ENCODE measurements around the gene LGR5. TPM values are rescaled to one million over a fixed set of nuclear protein-coding genes. Genes with fewer than 3 reads are reported as not detected.

Gene LGR5, protein sequence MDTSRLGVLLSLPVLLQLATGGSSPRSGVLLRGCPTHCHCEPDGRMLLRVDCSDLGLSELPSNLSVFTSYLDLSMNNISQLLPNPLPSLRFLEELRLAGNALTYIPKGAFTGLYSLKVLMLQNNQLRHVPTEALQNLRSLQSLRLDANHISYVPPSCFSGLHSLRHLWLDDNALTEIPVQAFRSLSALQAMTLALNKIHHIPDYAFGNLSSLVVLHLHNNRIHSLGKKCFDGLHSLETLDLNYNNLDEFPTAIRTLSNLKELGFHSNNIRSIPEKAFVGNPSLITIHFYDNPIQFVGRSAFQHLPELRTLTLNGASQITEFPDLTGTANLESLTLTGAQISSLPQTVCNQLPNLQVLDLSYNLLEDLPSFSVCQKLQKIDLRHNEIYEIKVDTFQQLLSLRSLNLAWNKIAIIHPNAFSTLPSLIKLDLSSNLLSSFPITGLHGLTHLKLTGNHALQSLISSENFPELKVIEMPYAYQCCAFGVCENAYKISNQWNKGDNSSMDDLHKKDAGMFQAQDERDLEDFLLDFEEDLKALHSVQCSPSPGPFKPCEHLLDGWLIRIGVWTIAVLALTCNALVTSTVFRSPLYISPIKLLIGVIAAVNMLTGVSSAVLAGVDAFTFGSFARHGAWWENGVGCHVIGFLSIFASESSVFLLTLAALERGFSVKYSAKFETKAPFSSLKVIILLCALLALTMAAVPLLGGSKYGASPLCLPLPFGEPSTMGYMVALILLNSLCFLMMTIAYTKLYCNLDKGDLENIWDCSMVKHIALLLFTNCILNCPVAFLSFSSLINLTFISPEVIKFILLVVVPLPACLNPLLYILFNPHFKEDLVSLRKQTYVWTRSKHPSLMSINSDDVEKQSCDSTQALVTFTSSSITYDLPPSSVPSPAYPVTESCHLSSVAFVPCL
- total RNA-seq (2021) (0.09 to 0.55 TPM (median 0.17 TPM) in 3 replicates), Bru-seq, nascent RNA (percentile 15 among the genes with signal in this experiment)
- long read RNA-seq, experiment 1 = 0 reads
- long read RNA-seq, experiment 2 = 0 reads
- long read RNA-seq, experiment 3 = 0 reads

DNA sequence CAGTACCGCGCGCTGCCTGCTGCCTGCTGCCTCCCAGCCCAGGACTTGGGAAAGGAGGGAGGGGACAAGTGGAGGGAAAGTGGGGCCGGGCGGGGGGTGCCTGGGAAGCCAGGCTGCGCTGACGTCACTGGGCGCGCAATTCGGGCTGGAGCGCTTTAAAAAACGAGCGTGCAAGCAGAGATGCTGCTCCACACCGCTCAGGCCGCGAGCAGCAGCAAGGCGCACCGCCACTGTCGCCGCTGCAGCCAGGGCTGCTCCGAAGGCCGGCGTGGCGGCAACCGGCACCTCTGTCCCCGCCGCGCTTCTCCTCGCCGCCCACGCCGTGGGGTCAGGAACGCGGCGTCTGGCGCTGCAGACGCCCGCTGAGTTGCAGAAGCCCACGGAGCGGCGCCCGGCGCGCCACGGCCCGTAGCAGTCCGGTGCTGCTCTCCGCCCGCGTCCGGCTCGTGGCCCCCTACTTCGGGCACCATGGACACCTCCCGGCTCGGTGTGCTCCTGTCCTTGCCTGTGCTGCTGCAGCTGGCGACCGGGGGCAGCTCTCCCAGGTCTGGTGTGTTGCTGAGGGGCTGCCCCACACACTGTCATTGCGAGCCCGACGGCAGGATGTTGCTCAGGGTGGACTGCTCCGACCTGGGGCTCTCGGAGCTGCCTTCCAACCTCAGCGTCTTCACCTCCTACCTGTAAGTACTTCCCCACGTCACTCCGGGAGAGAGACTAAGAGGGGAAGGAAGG, at the start of gene LGR5:
Gene LGR5, plus strand, starts transcription at position 186 of the 732 bp plus-strand sequence. Its CDS starts 283 bp downstream, at position 469.
- ATAC-seq = peak; percentile 77
- peaks cover 30% of the 10 kb centered on the region for H3K9me3 Mint-ChIP-seq
- peaks cover 26% of the 10 kb centered on the region for H3K4me1 Mint-ChIP-seq
- CTCF ChIA-PET = interaction anchor here (1.2 to 1.5 kb wide), 2 partner anchors 19 to 307 kb away, joined by 3 to 6 read pairs; no protein-coding TSS in a partner anchor
- peaks cover 25% of the 10 kb centered on the region for H3K36me3 Mint-ChIP-seq
- POLR2A ChIA-PET = interaction anchor here (0.8 kb wide), 1 partner anchor 18 kb away, joined by 4 read pairs; no protein-coding TSS in a partner anchor
- H3K27ac Mint-ChIP-seq = no peak within 1 kb of the TSS
- peak; percentile 63 for DNase-seq (ENCODE audit: low spot score)
- peak within 1 kb of the TSS; percentile 76 for H3K4me3 Mint-ChIP-seq
- H3K27me3 Mint-ChIP-seq (ENCODE audit: low read depth) = peaks cover 82% of the 10 kb centered on the region
- TF ChIP-seq ZNF671 (CRISPR knock-in tag; IDR thresholded peaks at IDR 0.05) (no peak), TCF7 (CRISPR knock-in tag; IDR thresholded peaks at IDR 0.05; ENCODE audit: low read depth) (no peak), MYBL2 (CRISPR knock-in tag; IDR thresholded peaks at IDR 0.05) (0 out of 2 replicates have a peak, but pooled peaks have one; percentile 12), FOXP1 (CRISPR knock-in tag; IDR thresholded peaks at IDR 0.05; ENCODE audit: borderline replicate concordance) (peak; percentile 30; the same call in 1 of the 2 replicates), ETV6 (CRISPR knock-in tag; IDR thresholded peaks at IDR 0.05) (no peak), PRRX2 (CRISPR knock-in tag; IDR thresholded peaks at IDR 0.05) (no peak), USF2 (CRISPR knock-in tag; IDR thresholded peaks at IDR 0.05) (no peak), ZBTB21 (CRISPR knock-in tag; IDR thresholded peaks at IDR 0.05; ENCODE audit: borderline replicate concordance) (peak; percentile 38; the same call in 1 of the 2 replicates), SMAD3 (CRISPR knock-in tag; IDR thresholded peaks at IDR 0.05; ENCODE audit: borderline replicate concordance) (no peak), KAT7 (CRISPR knock-in tag; IDR thresholded peaks at IDR 0.05; ENCODE audit: borderline replicate concordance) (0 out of 2 replicates have a peak, but pooled peaks have one; percentile 42), NR1H2 (CRISPR knock-in tag; IDR thresholded peaks at IDR 0.05) (no peak), GABPB1 (CRISPR knock-in tag; IDR thresholded peaks at IDR 0.05) (peak; percentile 23; the same call in 1 of the 2 replicates), EMX1 (CRISPR knock-in tag; IDR thresholded peaks at IDR 0.05) (no peak), GRHL2 (CRISPR knock-in tag; IDR thresholded peaks at IDR 0.05; ENCODE audit: insufficient replicate concordance, severe bottlenecking) (no peak)
- TF ChIP-seq, protein P1, sequence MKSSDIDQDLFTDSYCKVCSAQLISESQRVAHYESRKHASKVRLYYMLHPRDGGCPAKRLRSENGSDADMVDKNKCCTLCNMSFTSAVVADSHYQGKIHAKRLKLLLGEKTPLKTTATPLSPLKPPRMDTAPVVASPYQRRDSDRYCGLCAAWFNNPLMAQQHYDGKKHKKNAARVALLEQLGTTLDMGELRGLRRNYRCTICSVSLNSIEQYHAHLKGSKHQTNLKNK (CRISPR knock-in tag; IDR thresholded peaks at IDR 0.05) = no peak
- TF ChIP-seq, protein P2, sequence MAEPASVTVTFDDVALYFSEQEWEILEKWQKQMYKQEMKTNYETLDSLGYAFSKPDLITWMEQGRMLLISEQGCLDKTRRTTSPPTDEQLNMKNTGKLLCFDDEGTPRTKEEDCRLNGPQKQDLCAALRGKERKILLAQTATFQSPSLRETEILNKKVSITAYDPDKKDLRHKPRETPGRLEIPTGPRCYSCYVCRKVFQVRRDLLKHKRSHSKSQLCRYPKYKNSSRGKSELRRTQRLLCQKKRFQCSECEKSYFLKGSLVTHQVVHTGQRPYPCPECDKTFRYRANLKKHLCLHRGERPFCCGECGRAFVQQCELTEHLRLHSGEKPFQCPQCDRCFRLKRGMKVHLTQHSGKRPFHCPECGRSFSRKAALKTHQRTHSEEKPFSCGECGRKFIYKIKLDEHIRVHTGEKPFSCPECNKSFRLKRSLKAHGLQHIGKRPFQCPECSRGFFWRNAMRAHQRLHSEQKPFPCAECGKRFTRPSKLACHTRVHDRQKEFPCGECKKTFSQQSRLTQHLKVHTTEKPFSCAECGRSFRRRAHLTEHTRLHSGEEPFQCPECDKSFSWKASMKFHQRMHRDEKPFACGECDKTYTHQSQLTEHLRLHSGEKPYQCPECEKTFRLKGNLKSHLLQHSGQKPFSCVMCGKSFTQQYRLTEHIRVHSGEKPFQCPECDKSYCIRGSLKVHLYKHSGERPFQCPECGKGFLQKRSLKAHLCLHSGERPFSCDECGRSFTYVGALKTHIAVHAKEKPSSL (CRISPR knock-in tag; conservative IDR thresholded peaks at IDR 0.05) = no peak
- TF ChIP-seq, protein P3, sequence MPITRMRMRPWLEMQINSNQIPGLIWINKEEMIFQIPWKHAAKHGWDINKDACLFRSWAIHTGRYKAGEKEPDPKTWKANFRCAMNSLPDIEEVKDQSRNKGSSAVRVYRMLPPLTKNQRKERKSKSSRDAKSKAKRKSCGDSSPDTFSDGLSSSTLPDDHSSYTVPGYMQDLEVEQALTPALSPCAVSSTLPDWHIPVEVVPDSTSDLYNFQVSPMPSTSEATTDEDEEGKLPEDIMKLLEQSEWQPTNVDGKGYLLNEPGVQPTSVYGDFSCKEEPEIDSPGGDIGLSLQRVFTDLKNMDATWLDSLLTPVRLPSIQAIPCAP (CRISPR knock-in tag; IDR thresholded peaks at IDR 0.05) = no peak
- TF ChIP-seq, protein P4, sequence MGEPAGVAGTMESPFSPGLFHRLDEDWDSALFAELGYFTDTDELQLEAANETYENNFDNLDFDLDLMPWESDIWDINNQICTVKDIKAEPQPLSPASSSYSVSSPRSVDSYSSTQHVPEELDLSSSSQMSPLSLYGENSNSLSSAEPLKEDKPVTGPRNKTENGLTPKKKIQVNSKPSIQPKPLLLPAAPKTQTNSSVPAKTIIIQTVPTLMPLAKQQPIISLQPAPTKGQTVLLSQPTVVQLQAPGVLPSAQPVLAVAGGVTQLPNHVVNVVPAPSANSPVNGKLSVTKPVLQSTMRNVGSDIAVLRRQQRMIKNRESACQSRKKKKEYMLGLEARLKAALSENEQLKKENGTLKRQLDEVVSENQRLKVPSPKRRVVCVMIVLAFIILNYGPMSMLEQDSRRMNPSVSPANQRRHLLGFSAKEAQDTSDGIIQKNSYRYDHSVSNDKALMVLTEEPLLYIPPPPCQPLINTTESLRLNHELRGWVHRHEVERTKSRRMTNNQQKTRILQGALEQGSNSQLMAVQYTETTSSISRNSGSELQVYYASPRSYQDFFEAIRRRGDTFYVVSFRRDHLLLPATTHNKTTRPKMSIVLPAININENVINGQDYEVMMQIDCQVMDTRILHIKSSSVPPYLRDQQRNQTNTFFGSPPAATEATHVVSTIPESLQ (CRISPR knock-in tag; IDR thresholded peaks at IDR 0.05) = no peak
- TF ChIP-seq, protein P5, sequence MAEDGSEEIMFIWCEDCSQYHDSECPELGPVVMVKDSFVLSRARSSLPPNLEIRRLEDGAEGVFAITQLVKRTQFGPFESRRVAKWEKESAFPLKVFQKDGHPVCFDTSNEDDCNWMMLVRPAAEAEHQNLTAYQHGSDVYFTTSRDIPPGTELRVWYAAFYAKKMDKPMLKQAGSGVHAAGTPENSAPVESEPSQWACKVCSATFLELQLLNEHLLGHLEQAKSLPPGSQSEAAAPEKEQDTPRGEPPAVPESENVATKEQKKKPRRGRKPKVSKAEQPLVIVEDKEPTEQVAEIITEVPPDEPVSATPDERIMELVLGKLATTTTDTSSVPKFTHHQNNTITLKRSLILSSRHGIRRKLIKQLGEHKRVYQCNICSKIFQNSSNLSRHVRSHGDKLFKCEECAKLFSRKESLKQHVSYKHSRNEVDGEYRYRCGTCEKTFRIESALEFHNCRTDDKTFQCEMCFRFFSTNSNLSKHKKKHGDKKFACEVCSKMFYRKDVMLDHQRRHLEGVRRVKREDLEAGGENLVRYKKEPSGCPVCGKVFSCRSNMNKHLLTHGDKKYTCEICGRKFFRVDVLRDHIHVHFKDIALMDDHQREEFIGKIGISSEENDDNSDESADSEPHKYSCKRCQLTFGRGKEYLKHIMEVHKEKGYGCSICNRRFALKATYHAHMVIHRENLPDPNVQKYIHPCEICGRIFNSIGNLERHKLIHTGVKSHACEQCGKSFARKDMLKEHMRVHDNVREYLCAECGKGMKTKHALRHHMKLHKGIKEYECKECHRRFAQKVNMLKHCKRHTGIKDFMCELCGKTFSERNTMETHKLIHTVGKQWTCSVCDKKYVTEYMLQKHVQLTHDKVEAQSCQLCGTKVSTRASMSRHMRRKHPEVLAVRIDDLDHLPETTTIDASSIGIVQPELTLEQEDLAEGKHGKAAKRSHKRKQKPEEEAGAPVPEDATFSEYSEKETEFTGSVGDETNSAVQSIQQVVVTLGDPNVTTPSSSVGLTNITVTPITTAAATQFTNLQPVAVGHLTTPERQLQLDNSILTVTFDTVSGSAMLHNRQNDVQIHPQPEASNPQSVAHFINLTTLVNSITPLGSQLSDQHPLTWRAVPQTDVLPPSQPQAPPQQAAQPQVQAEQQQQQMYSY (CRISPR knock-in tag; IDR thresholded peaks at IDR 0.05) = no peak

All from WTC11 (cell line).